Effector memory CD4-positive, alpha-beta T cell (primary cell): ENCODE data around the gene ETV6.
"Not testable (repeated sequence)": the region's sequence is repeated elsewhere in the genome, so short reads cannot be mapped to it uniquely, and the experiment has no call there.

Source experiments
- DNase-seq, 3 donors: peaks; one replicate each; pipeline ENCODE4 v3.0.0-alpha.2; 2020
- H3K27ac ChIP-seq: 2 replicates; pipeline ENCODE4 v1.7.0; 2013; ENCODE audit warnings: mild to moderate bottlenecking, low read length, moderate library complexity; ENCODE audit not compliant: insufficient read depth, poor library complexity, severe bottlenecking
- H3K27me3 ChIP-seq: replicated peaks from 2 replicates; pipeline ENCODE4 v1.7.0; 2013; ENCODE audit warnings: mild to moderate bottlenecking, low read length; ENCODE audit not compliant: insufficient read depth, control insufficient read depth, poor library complexity, severe bottlenecking
- H3K36me3 ChIP-seq: 2 replicates; pipeline ENCODE4 v1.7.0; 2013; ENCODE audit warnings: mild to moderate bottlenecking, low read length, moderate library complexity; ENCODE audit not compliant: control insufficient read depth, insufficient read depth
- H3K4me1 ChIP-seq: 2 replicates; pipeline ENCODE4 v1.7.0; 2013; ENCODE audit warnings: low read length, mild to moderate bottlenecking; ENCODE audit not compliant: control insufficient read depth, insufficient read depth, poor library complexity, severe bottlenecking
- H3K4me3 ChIP-seq: 2 replicates; pipeline ENCODE4 v1.7.0; 2013; ENCODE audit warnings: low read length, low read depth, mild to moderate bottlenecking; ENCODE audit not compliant: insufficient read depth, poor library complexity, severe bottlenecking
- H3K9me3 ChIP-seq: 2 replicates; pipeline ENCODE4 v1.7.0; 2013; ENCODE audit warnings: mild to moderate bottlenecking, low read length, moderate library complexity; ENCODE audit not compliant: control insufficient read depth

Gene ETV6

GRCh38 chr12:11677093-11677492, 27.6 kb downstream of the ETV6 start:
- Histone ChIP-seq H3K9me3 (no peaks in the 10 kb centered on the region), H3K4me3 (no peak overlapping the region), H3K4me1 (no peaks in the 10 kb centered on the region), H3K36me3 (no peaks in the 10 kb centered on the region), H3K27ac (no peak overlapping the region), H3K27me3 (no peaks in the 10 kb centered on the region)
- no peak for DNase-seq

- H3K36me3 ChIP-seq, result no peaks in the 10 kb centered on the region
- H3K4me1 ChIP-seq, result no peaks in the 10 kb centered on the region
- H3K9me3 ChIP-seq, result no peaks in the 10 kb centered on the region
- no peak overlapping the region for H3K4me3 ChIP-seq
- H3K27ac ChIP-seq, result no peak overlapping the region
- no peaks in the 10 kb centered on the region for H3K27me3 ChIP-seq
- DNase-seq, result no peak
These were observed 28.3 kb downstream of the ETV6 start for GRCh38 chr12:11677752-11678151.

- H3K27ac ChIP-seq, result no peak overlapping the region
- no peaks in the 10 kb centered on the region for H3K36me3 ChIP-seq
- no peaks in the 10 kb centered on the region for H3K4me1 ChIP-seq
- no peak for DNase-seq
- no peaks in the 10 kb centered on the region for H3K27me3 ChIP-seq
- no peak overlapping the region for H3K4me3 ChIP-seq
- H3K9me3 ChIP-seq, result no peaks in the 10 kb centered on the region
These were observed 29.3 kb downstream of the ETV6 start for GRCh38 chr12:11678781-11679180.

- Histone ChIP-seq H3K36me3 (no peaks in the 10 kb centered on the region), H3K9me3 (no peaks in the 10 kb centered on the region), H3K4me1 (no peaks in the 10 kb centered on the region), H3K27me3 (no peaks in the 10 kb centered on the region), H3K4me3 (no peak overlapping the region), H3K27ac (no peak overlapping the region)
- no peak for DNase-seq
These were observed 31.7 kb downstream of the ETV6 start for GRCh38 chr12:11681207-11681606.

GRCh38 chr12:11681695-11682094, 32.2 kb downstream of the ETV6 start:
- DNase-seq, H3K36me3 ChIP-seq, H3K9me3 ChIP-seq, H3K27me3 ChIP-seq, H3K27ac ChIP-seq, H3K4me1 ChIP-seq, H3K4me3 ChIP-seq: not testable (repeated sequence)

GRCh38 chr12:11684393-11684792, 34.9 kb downstream of the ETV6 start:
- DNase-seq, result no peak
- no peaks in the 10 kb centered on the region for H3K9me3 ChIP-seq
- no peaks in the 10 kb centered on the region for H3K27me3 ChIP-seq
- H3K4me1 ChIP-seq, result no peaks in the 10 kb centered on the region
- H3K36me3 ChIP-seq, result no peaks in the 10 kb centered on the region
- H3K4me3 ChIP-seq, result no peak overlapping the region
- no peak overlapping the region for H3K27ac ChIP-seq

GRCh38 chr12:11684811-11685210, 35.3 kb downstream of the ETV6 start:
- no peak for DNase-seq
- Histone ChIP-seq H3K36me3 (no peaks in the 10 kb centered on the region), H3K4me1 (no peaks in the 10 kb centered on the region), H3K27me3 (no peaks in the 10 kb centered on the region), H3K4me3 (no peak overlapping the region), H3K9me3 (no peaks in the 10 kb centered on the region), H3K27ac (no peak overlapping the region)

GRCh38 chr12:11685316-11685715, 35.8 kb downstream of the ETV6 start:
- no peak for DNase-seq
- Histone ChIP-seq H3K9me3 (no peaks in the 10 kb centered on the region), H3K27ac (no peak overlapping the region), H3K4me1 (no peaks in the 10 kb centered on the region), H3K36me3 (no peaks in the 10 kb centered on the region), H3K27me3 (no peaks in the 10 kb centered on the region), H3K4me3 (no peak overlapping the region)

GRCh38 chr12:11685716-11686115, 36.2 kb downstream of the ETV6 start:
- Histone ChIP-seq H3K36me3 (no peaks in the 10 kb centered on the region), H3K27ac (no peak overlapping the region), H3K9me3 (no peaks in the 10 kb centered on the region), H3K4me3 (no peak overlapping the region), H3K4me1 (no peaks in the 10 kb centered on the region), H3K27me3 (no peaks in the 10 kb centered on the region)
- DNase-seq, result no peak

- no peak overlapping the region for H3K4me3 ChIP-seq
- no peaks in the 10 kb centered on the region for H3K36me3 ChIP-seq
- no peaks in the 10 kb centered on the region for H3K27me3 ChIP-seq
- no peaks in the 10 kb centered on the region for H3K4me1 ChIP-seq
- H3K9me3 ChIP-seq, result no peaks in the 10 kb centered on the region
- H3K27ac ChIP-seq, result no peak overlapping the region
- no peak for DNase-seq
These were observed 36.6 kb downstream of the ETV6 start for GRCh38 chr12:11686120-11686519.

- no peak overlapping the region for H3K27ac ChIP-seq
- no peak overlapping the region for H3K4me3 ChIP-seq
These were observed 38.1 kb downstream of the ETV6 start for GRCh38 chr12:11687528-11687927.

More at GRCh38 chr12:11687528-11687927, 38.1 kb downstream of the ETV6 start:
- DNase-seq, result no peak
- Histone ChIP-seq H3K4me1 (no peaks in the 10 kb centered on the region), H3K9me3 (no peaks in the 10 kb centered on the region), H3K27me3 (no peaks in the 10 kb centered on the region), H3K36me3 (no peaks in the 10 kb centered on the region)
